Right lobe of liver (tissue), 4 donors: ENCODE measurements around the gene LRRC18.

Source experiments
- POLR2A ChIP-seq: fragments of 450-650 bp; IDR thresholded peaks from one replicate; pipeline ENCODE4 v1.6.1; 2017; ENCODE audit warnings: antibody characterized with exemption, mild to moderate bottlenecking
- TF ChIP-seq, protein P1 (sequence below), 4 donors: fragments of 200-600 bp in 3 of 4; fragments of 450-650 bp in 1 of 4; IDR thresholded peaks; one replicate each; pipeline versions ENCODE4 v1.5.1 to v1.8.0; 2016 to 2022; ENCODE audit warnings: antibody characterized with exemption in 4 of 4, mild to moderate bottlenecking in 2 of 4
- donor health status: DM: no; HTN: no; CAD: no.
- donor health status: DM: no; HTN: no; CAD: no.
- donor health status: DM: no; HTN: yes; CAD: no.

DNA sequence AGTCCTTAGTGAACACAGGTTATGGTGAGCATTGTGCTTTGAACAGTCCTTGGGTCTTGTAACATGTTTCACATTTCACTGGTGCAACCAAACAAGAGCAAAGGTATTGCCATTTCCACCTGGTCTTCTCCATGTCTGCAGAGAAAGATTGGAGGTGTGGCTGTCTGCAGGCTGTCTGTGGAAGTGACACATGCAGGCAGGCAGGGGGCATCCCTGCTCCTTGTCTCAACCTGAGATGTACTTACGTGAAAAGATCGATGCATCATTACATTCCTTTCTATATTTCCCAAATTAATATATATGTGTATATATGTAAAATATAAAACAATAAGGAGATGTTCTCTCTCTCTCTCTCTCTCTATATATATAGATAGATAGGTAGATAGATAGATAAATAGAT is 54.3 kb downstream of the LRRC18 start:
- TF ChIP-seq, protein P1, sequence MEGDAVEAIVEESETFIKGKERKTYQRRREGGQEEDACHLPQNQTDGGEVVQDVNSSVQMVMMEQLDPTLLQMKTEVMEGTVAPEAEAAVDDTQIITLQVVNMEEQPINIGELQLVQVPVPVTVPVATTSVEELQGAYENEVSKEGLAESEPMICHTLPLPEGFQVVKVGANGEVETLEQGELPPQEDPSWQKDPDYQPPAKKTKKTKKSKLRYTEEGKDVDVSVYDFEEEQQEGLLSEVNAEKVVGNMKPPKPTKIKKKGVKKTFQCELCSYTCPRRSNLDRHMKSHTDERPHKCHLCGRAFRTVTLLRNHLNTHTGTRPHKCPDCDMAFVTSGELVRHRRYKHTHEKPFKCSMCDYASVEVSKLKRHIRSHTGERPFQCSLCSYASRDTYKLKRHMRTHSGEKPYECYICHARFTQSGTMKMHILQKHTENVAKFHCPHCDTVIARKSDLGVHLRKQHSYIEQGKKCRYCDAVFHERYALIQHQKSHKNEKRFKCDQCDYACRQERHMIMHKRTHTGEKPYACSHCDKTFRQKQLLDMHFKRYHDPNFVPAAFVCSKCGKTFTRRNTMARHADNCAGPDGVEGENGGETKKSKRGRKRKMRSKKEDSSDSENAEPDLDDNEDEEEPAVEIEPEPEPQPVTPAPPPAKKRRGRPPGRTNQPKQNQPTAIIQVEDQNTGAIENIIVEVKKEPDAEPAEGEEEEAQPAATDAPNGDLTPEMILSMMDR (IDR thresholded peaks at IDR 0.05), result peak in 1 of 4 donors; percentile 19
- no peak for TF ChIP-seq POLR2A
